Measurements from ENCODE around the gene ACSL1.

The ACSL1 gene

DNA sequence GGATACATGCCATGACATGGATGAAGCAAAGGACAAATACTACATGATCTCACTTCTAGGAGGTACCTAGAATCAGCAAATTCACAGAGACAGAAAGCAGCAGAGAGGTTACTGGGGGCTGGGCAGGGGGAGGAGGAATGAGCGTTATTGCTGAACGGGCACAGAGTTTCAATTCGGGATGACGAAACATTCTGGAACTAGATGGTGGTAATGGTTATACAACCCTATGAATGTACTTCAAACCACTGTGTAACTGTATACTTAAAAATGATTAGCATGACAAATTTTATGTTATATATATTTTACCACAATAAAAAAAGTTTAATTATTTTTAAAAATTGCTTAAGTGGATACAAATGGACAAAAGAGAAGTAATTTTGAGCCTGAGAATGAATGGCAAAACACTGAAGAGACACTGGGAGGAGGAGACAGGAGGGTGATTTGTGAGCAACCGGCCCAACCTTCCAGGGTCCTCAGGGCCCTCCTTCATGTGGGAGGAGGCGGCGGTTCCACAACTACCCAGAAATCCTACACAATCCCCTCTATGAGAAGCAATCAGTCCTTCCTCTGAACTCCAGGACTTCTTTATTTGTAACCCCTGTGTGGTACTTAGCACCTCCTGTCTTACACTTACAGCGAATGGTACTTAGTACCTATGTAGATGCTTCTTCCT, 14.1 kb downstream of the ACSL1 start:
- no peak for DNase-seq (ENCODE audit: low read depth)
- no peak overlapping the region for H3K4me3 ChIP-seq (ENCODE audit: low read length)
- TF ChIP-seq, protein P1, sequence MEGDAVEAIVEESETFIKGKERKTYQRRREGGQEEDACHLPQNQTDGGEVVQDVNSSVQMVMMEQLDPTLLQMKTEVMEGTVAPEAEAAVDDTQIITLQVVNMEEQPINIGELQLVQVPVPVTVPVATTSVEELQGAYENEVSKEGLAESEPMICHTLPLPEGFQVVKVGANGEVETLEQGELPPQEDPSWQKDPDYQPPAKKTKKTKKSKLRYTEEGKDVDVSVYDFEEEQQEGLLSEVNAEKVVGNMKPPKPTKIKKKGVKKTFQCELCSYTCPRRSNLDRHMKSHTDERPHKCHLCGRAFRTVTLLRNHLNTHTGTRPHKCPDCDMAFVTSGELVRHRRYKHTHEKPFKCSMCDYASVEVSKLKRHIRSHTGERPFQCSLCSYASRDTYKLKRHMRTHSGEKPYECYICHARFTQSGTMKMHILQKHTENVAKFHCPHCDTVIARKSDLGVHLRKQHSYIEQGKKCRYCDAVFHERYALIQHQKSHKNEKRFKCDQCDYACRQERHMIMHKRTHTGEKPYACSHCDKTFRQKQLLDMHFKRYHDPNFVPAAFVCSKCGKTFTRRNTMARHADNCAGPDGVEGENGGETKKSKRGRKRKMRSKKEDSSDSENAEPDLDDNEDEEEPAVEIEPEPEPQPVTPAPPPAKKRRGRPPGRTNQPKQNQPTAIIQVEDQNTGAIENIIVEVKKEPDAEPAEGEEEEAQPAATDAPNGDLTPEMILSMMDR (conservative IDR thresholded peaks at IDR 0.05; ENCODE audit: low read length) = no peak

DNA sequence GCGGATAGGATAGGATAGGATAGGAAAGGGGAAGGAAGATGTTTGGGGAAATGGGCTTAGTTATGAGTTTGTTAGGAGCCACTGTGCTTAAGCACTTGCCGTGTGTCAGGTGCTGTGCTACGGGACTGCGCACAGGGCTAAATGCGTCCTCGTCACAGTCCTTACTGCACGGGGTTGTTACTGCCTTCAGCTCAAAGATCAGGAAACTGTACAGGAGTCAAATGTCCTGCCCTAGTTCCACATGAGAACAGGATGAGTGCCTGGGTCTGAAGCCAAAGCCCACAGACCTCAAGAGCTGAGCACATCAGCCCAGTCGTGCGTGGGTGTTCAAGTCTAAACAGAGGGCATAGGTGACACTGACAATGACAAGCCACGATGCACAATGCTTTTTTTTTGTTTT, 15.0 kb downstream of the ACSL1 start:
- TF ChIP-seq, protein P1 (conservative IDR thresholded peaks at IDR 0.05; ENCODE audit: low read length) = no peak
- no peak for DNase-seq (ENCODE audit: low read depth)
- no peak overlapping the region for H3K4me3 ChIP-seq (ENCODE audit: low read length)

GRCh38 chr4:184808713-184809050, 17.1 kb downstream of the ACSL1 start:
- H3K4me3 ChIP-seq (ENCODE audit: low read length) = no peak overlapping the region
- TF ChIP-seq, protein P1 (conservative IDR thresholded peaks at IDR 0.05; ENCODE audit: low read length) = no peak
- no peak for DNase-seq (ENCODE audit: low read depth)

- TF ChIP-seq, protein P1 (conservative IDR thresholded peaks at IDR 0.05; ENCODE audit: low read length) = no peak
- H3K4me3 ChIP-seq (ENCODE audit: low read length) = no peak overlapping the region
- peak; percentile 54 for DNase-seq (ENCODE audit: low read depth)
Measured at GRCh38 chr4:184807797-184808712, 17.7 kb downstream of the ACSL1 start.

DNA sequence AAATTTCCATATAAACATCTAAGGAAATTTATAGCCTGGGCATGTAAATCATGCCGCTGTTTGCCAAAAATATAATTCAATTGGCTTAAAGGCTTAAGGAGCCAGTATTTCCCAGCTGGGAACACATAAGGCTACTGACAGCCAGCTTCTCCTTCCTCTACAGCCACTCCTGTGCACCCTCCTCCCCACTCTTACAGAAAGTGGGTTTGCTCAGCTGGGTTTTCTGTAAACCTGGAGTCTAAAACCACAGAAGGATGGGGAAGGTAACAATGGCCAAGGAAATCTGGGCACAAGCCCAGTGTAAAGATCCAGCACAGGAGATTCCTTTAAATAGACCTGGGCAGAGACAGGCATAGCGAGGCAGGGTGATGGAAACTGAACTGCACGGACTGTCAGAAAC, 18.5 kb downstream of the ACSL1 start:
- H3K4me3 ChIP-seq (ENCODE audit: low read length) = no peak overlapping the region
- TF ChIP-seq, protein P1 (conservative IDR thresholded peaks at IDR 0.05; ENCODE audit: low read length) = no peak
- no peak for DNase-seq (ENCODE audit: low read depth)

GRCh38 chr4:184806711-184807110, 19.1 kb downstream of the ACSL1 start:
- DNase-seq (ENCODE audit: low read depth) = no peak
- H3K4me3 ChIP-seq (ENCODE audit: low read length) = no peak overlapping the region
- TF ChIP-seq, protein P1 (conservative IDR thresholded peaks at IDR 0.05; ENCODE audit: low read length) = no peak

DNA sequence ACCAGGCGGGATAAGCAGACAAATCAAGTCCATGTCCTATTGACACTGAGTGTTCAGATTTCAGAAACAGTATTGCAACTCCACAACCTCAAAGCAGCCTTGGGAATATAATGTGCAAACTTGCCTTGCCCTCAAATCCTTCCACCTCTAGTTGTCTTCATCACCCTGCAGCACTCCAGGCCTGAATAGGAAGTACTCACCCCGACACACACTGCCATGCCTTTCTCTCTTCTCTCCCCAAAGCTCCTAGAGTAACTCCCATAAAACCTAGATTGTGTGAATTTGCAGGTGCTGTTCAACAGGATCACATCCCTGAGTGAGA, 19.6 kb downstream of the ACSL1 start:
- no peak overlapping the region for H3K4me3 ChIP-seq (ENCODE audit: low read length)
- TF ChIP-seq, protein P1 (conservative IDR thresholded peaks at IDR 0.05; ENCODE audit: low read length) = no peak

More for the DNA sequence above, 19.6 kb downstream of the ACSL1 start:
- DNase-seq (ENCODE audit: low read depth) = no peak

Measured in AG10803 (cell line).